Activated naive CD4-positive, alpha-beta T cell treated with anti-CD3 and anti-CD28 coated beads for 36 hours (primary cell): ENCODE data around the gene CROCC2. TPM values are rescaled to one million over a fixed set of nuclear protein-coding genes. Genes with fewer than 3 reads are reported as not detected.

Experiments used
- CTCF ChIA-PET: fragments of 350-600 bp; sonication (Branson Sonifier 250); formaldehyde crosslinking; loops from one replicate; lab custom pipeline; 2021; ENCODE audit warnings: antibody characterized with exemption; lab: Charles Lee
- DNase-seq: peaks from one replicate; pipeline ENCODE4 v3.0.0-alpha.2; 2020
- H3K27ac Mint-ChIP-seq: one replicate; pipeline ENCODE4 v1.8.0; 2021; ENCODE audit warnings: mild to moderate bottlenecking, mixed read lengths
- H3K27me3 Mint-ChIP-seq: one replicate; pipeline ENCODE4 v1.8.0; 2021; ENCODE audit warnings: low read depth, mixed read lengths
- H3K36me3 Mint-ChIP-seq: one replicate; pipeline ENCODE4 v1.8.0; 2021; ENCODE audit warnings: low read depth, mixed read lengths
- H3K4me1 Mint-ChIP-seq: one replicate; pipeline ENCODE4 v1.8.0; 2021; ENCODE audit warnings: low read depth, mixed read lengths
- H3K4me3 Mint-ChIP-seq: one replicate; pipeline ENCODE4 v1.8.0; 2021; ENCODE audit warnings: mild to moderate bottlenecking, moderate library complexity, mixed read lengths
- H3K9me3 Mint-ChIP-seq: one replicate; pipeline ENCODE4 v1.8.0; 2021; ENCODE audit warnings: mixed read lengths
- intact Hi-C: fragments of 100-400 bp; cut with micrococcal nuclease; formaldehyde crosslinking; loops from one replicate; pipeline ENCODE4 v1.15.1; 2023
- total RNA-seq, 2 experiments: library from RNA; stranded (reverse); gene quantifications; one replicate each; pipeline ENCODE4 v1.2.3, GENCODE V29; 2021

The CROCC2 gene
- total RNA-seq, 2 experiments from 2014 or later = not detected

DNA sequence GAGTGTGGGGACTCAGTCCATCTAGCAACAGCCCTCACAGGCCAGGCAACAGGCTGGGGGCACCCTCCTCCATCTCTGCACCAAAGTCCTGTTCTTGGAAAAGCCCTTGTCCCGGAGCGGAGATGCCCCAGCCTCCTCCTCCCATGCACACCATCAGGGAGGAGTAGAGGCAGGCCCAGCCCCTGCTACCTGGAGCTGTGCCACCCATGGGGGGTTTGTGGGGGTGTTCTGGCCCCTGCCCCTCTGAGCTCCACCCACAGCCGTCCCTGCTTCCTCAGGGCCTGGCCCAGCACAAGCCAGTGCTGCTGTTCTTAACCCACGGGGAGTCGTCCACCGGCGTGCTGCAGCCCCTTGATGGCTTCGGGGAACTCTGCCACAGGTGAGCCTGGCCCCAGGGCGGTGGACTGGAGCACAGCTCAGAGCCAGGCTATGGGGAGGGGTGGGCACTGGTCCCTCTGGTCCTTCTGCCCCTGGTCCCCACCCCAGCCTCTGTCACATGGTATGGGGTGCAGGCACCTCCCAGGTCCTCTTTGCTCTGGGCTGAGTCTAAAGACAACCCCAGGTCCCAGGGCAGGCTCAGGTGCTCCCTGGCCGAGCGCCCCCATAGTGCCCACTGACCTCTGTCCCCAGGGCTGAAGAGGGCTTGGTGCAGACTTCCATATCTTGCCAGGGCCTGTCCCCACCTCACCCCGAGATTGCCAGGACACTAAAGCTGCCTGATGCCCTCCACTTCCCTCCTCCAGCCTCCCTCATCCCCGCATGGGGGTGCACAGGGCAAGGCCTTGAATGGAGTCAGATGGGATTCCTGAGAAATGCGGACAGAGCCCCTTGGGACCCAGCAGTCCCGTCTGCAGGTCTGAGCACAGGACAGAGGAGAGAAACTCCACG is 34.8 kb upstream of the CROCC2 start:
- intact Hi-C loops = no loop called here
- Mint-ChIP-seq H3K27me3 (no peaks in the 10 kb centered on the region), H3K27ac (no peak overlapping the region), H3K4me1 (no peaks in the 10 kb centered on the region), H3K4me3 (no peak overlapping the region), H3K9me3 (no peaks in the 10 kb centered on the region), H3K36me3 (no peaks in the 10 kb centered on the region)
- CTCF ChIA-PET = interaction anchor here (1.8 kb wide), 1 partner anchor 20 kb away, joined by 5 read pairs; no protein-coding TSS in a partner anchor
- no peak for DNase-seq

DNA sequence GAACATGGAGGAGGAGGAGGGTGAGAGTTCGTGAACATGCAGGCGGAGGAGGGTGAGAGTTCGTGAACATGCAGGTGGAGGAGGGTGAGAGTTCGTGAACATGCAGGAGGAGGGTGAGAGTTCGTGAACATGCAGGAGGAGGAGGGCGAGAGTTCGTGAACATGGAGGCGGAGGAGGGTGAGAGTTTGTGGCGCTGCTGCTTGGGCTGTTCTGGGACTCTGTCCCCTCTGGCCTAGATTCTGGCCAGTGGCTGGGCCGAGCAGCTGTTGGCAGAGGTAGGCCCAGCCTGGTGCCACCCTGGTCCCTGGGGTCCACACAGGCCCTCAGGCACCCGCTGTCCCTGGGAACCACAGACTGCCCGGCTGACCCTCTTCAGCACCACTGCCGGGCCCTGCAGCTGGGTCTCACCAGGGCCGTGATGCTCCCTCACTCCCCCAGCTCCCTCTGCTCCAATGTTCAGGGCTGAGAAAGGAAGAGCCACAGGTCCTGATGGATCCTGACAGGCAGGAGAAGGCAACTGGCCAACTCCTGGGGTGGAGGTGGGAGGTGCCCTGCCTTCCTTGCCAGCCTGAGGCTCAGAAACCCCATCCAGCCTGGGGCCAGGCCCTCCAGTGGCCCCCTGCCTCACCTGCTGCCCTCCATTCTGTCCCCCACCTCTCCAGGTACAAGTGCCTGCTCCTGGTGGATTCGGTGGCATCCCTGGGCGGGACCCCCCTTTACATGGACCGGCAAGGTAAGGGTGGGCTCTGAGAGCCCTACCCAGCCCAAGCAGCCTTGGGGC is 33.6 kb upstream of the CROCC2 start:
- Mint-ChIP-seq H3K4me3 (no peak overlapping the region), H3K4me1 (no peaks in the 10 kb centered on the region), H3K27me3 (no peaks in the 10 kb centered on the region), H3K9me3 (no peaks in the 10 kb centered on the region), H3K27ac (no peak overlapping the region), H3K36me3 (no peaks in the 10 kb centered on the region)
- CTCF ChIA-PET = interaction anchor here (1.8 kb wide), 1 partner anchor 21 kb away, joined by 5 read pairs; no protein-coding TSS in a partner anchor
- DNase-seq = no peak
- intact Hi-C loops = no loop called here

DNA sequence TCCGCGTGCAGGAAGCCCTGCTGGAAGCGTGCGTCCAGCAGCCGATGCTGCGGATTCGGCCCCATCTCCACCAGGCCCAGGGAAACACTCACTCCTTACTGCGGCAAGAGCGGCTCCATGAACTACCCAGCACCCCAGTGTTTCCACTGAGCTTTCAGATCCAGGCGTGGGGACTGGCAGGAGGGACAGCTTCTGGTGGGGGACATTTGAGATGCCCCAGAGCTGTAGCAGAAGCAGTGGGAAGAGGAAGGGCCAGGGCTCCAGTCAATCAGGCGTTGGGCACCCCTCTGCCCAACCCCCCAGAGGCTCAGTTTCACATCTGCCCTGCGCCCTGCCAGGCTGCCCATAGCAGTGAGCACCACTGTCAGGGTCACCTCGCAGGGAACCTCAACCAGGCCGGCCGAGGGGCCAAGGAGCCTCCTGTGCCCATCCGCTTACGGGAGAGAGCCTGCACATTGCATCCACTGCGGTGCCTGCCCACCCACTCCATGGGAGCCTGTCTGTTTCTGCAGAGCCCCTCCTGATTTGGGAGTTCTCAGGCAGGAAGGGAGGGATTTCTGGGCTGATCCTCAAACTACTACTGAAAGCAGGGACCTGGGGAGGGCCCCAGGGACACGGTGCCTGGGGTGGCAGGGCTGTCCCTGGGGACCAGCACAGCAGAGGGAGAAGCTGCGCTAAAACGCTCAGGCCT is 32.9 kb upstream of the CROCC2 start:
- H3K4me3 Mint-ChIP-seq = no peak overlapping the region
- H3K27me3 Mint-ChIP-seq = no peaks in the 10 kb centered on the region
- intact Hi-C loops = no loop called here
- no peaks in the 10 kb centered on the region for H3K4me1 Mint-ChIP-seq
- no peak overlapping the region for H3K27ac Mint-ChIP-seq
- DNase-seq = no peak
- CTCF ChIA-PET = no interaction called here
- no peaks in the 10 kb centered on the region for H3K9me3 Mint-ChIP-seq
- no peaks in the 10 kb centered on the region for H3K36me3 Mint-ChIP-seq

DNA sequence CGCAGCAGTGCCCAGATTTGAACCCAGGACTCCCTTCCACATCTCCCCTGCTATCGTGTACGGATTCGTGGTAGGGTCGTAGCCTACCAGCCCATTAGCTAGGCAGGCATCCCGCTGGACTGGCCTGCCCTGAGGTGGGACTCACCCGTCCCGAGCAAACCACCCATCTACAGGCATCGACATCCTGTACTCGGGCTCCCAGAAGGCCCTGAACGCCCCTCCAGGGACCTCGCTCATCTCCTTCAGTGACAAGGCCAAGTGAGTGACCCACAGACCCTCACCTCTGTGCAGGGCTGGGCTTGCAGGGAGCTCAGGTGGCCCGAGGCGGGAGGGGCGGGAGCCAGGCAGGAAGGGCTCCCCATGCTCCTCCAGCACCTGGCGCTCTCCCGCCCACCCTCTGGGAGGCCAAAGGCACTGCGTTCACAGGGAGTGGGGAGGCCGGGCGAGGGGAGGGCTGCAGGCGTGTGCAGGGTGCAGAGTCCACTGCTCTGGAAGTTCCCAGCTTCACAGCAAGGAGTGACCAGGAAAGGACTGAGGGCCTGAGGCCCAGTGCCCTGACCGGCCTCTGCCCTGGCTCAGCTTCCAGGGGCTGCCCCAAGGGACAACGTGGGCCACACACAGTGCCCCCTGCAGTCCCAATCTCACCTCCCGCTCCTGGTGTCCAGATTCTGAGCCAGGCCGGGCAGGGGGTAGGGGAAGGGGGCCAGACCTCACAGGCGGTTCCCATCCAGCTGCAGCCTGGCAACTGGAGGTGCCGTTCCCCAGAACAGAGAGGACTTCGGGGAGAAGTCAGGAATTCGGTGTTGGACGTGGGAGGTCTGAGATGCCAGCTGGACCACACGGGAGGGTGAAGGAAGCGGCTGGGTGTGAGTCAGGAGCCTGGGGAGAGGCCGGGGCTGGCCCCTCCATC is 32.1 kb upstream of the CROCC2 start:
- DNase-seq = no peak
- no peaks in the 10 kb centered on the region for H3K27me3 Mint-ChIP-seq

DNA sequence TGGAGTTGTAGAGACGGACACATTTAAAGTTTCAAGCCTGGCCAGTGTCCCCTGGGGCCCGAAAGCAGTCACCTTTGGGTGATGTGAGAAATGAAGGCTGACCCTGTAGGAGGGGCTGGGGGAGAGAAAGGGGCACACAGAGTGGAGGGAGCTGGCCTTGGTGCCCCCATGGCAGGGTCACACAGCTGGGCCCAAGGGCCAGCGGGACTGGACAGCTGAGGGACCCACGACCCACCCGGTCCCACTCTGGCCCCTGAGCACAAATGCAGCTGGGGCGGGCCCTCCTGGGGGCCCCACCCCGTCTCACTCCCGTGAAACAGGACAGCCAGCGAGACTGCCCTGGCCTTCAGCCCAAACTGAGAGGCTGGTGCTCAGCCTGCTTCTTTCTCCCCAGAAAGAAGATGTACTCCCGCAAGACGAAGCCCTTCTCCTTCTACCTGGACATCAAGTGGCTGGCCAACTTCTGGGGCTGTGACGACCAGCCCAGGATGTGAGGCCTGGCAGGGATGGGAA is 31.4 kb upstream of the CROCC2 start:
- Mint-ChIP-seq H3K36me3 (no peaks in the 10 kb centered on the region), H3K4me3 (no peak overlapping the region), H3K4me1 (no peaks in the 10 kb centered on the region), H3K27me3 (no peaks in the 10 kb centered on the region), H3K27ac (no peak overlapping the region), H3K9me3 (no peaks in the 10 kb centered on the region)
- intact Hi-C loops = no loop called here
- DNase-seq = no peak
- CTCF ChIA-PET = no interaction called here

More for the DNA sequence above, 32.1 kb upstream of the CROCC2 start:
- Mint-ChIP-seq H3K4me3 (no peak overlapping the region), H3K27ac (no peak overlapping the region), H3K4me1 (no peaks in the 10 kb centered on the region), H3K9me3 (no peaks in the 10 kb centered on the region), H3K36me3 (no peaks in the 10 kb centered on the region)
- intact Hi-C loops = no loop called here
- CTCF ChIA-PET = interaction anchor here (0.6 kb wide), 1 partner anchor 634 kb away, joined by 3 read pairs; no protein-coding TSS in a partner anchor

DNA sequence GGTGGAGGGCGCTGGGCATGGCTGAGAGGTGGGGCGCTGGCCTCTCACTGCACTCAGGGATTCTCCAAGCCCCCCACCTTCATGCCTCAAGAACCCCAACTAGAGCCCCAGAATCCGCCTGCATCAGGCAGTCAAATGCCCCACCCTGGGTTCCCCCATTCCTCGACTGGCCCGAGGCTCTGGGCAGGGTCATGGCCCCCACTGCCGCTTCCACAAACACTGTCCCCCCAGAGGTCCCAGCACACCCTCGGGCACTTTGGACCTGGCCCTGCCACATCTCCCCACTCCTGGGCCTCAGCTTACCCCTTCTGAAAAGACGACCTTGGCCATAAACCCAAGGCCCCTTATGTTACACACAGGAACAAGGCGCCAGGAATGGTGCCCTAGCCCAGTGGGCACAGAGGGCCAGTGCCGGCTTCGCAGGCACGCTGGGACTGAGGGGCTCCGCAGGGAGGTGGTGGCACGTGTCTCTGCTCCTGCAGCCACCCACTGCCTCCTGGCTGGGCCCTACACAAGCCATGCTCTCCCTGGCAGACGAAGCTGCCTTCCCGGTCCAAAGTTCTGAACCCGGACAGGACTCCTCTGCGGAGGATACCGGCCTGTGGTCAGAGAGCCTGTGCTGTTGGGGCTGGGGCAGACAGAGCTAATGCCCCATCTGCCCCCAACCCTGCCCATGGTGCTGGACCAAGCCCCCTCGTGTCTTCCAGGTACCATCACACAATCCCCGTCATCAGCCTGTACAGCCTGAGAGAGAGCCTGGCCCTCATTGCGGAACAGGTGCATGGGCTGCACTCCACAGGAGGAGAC is 30.7 kb upstream of the CROCC2 start:
- DNase-seq = no peak
- no peaks in the 10 kb centered on the region for H3K36me3 Mint-ChIP-seq
- H3K4me3 Mint-ChIP-seq = no peak overlapping the region
- H3K27me3 Mint-ChIP-seq = no peaks in the 10 kb centered on the region
- CTCF ChIA-PET = no interaction called here
- no peak overlapping the region for H3K27ac Mint-ChIP-seq
- H3K9me3 Mint-ChIP-seq = no peaks in the 10 kb centered on the region
- intact Hi-C loops = no loop called here
- no peaks in the 10 kb centered on the region for H3K4me1 Mint-ChIP-seq

DNA sequence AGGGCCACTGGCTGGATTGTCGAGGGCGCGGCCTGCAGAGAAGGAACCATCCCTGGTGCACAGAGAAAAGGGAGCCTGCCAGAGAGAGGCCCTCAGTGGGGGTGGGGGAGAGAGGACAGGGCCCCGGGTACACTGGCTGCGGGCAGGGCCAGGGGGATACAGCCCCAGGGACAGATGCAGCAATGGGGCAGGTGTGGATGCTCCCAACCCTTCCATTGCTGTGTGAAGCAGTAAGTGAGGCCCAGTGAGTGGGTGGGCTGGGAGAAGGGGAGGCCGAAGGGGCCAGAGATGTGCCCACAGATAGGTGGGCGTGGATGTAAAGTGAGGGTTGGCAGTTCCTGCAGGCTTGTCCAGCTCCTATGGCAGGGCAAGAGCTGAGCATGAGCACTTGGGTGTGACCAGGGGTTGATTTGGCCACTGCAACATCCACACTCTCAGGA is 30.1 kb upstream of the CROCC2 start:
- Mint-ChIP-seq H3K4me1 (no peaks in the 10 kb centered on the region), H3K9me3 (no peaks in the 10 kb centered on the region), H3K4me3 (no peak overlapping the region), H3K27me3 (no peaks in the 10 kb centered on the region), H3K27ac (no peak overlapping the region), H3K36me3 (no peaks in the 10 kb centered on the region)
- CTCF ChIA-PET = interaction anchor here (1.5 kb wide), 1 partner anchor 39 kb away, joined by 5 read pairs; no protein-coding TSS in a partner anchor
- DNase-seq = no peak
- intact Hi-C loops = no loop called here

DNA sequence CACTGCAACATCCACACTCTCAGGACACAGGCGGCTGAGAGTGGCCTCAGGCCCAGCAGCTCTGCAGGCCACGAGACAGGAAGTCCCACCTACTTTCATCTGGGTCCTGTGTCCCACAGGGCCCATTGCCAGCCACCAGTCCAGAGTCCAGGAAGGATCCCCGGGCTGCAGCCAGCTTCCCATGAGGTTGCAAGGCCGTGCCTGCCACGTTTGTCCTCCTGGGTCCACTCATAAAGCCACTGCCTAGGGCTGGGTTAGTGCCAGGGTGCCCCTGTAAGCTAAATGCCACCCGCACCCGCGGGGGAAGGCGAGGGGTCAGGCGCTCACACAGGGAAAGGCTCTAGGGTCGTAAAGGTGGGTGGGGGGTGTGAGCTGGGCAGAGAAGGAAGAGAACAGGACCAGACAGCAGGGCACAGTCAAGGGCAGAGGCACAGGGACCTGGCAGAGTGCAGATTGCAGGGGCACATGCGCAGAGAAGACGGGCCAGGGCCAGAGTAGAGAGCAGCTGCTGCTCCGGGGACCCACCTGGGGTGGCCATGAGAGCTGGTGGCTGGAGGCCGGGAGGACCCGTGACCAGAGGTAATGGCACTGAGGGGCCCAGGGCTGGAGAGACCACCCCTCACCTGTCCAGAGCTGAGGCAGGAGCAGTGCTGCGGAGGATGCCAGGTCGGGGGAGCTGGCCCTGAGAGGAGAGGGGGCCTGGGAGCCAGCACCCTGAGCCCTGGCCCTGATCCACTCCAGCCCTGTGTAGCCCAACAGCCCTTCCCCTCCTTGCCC is 29.5 kb upstream of the CROCC2 start:
- H3K27ac Mint-ChIP-seq = no peak overlapping the region
- H3K4me1 Mint-ChIP-seq = no peaks in the 10 kb centered on the region
- intact Hi-C loops = no loop called here
- H3K36me3 Mint-ChIP-seq = no peaks in the 10 kb centered on the region
- H3K27me3 Mint-ChIP-seq = no peaks in the 10 kb centered on the region
- DNase-seq = no peak
- H3K4me3 Mint-ChIP-seq = no peak overlapping the region
- CTCF ChIA-PET = interaction anchor here (1.5 kb wide), 1 partner anchor 38 kb away, joined by 5 read pairs; no protein-coding TSS in a partner anchor
- H3K9me3 Mint-ChIP-seq = no peaks in the 10 kb centered on the region

DNA sequence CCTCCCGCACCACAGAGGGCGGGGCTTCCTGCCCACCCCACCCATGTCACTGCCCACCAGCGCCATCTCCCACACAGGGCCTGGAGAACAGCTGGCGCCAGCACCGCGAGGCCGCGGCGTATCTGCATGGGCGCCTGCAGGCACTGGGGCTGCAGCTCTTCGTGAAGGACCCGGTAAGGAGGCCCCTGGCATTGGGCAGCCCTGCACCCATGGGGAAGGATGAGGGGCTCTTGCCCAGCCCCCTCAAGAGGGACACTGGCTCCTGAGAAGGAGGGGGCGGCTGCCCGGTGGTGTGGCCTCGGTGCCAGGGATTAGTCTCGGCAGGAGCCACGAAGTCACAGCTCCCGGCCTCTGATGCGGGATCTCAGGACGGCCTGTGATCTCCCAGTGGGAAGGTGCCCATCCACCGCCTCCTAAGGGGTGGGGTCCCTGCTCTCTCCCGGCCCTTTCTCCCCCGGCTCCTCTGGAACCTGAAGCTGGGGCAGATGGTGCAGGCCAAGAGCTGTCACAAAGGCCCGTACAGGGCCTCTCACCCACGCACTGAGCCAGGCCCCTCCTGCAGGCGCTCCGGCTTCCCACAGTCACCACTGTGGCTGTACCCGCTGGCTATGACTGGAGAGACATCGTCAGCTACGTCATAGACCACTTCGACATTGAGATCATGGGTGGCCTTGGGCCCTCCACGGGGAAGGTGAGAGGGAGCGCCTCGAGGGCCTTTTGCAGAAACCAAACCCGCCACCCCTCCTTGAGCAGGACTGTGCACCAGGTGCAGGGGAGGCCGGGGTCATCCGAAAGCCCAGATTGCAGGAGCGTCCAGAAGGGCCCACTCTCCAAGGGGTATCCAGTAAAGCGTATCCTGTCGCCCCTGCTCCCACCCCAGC is 28.4 kb upstream of the CROCC2 start:
- no peaks in the 10 kb centered on the region for H3K36me3 Mint-ChIP-seq
- no peak overlapping the region for H3K4me3 Mint-ChIP-seq
- intact Hi-C loops = no loop called here
- DNase-seq = no peak
- no peak overlapping the region for H3K27ac Mint-ChIP-seq
- CTCF ChIA-PET = interaction anchor here (1.5 kb wide), 1 partner anchor 37 kb away, joined by 5 read pairs; no protein-coding TSS in a partner anchor
- H3K9me3 Mint-ChIP-seq = no peaks in the 10 kb centered on the region
- H3K27me3 Mint-ChIP-seq = no peaks in the 10 kb centered on the region
- no peaks in the 10 kb centered on the region for H3K4me1 Mint-ChIP-seq
